BE2C (cell line): Measurements from ENCODE around the gene GNAQ.

Source experiments
- DNase-seq: peaks from one replicate; pipeline ENCODE4 v3.0.0-alpha.2; 2020
- H3K27me3 ChIP-seq: fragments of 250-450 bp; sonication (Bioruptor Pico); 2 replicates; pipeline ENCODE4 v1.5.1; 2020; ENCODE audit warnings: mild to moderate bottlenecking
- H3K36me3 ChIP-seq: fragments of 250-450 bp; sonication (Bioruptor Pico); 2 replicates; pipeline ENCODE4 v1.5.1; 2020; ENCODE audit warnings: mild to moderate bottlenecking
- H3K4me1 ChIP-seq: fragments of 250-450 bp; sonication (Bioruptor Pico); 2 replicates; pipeline ENCODE4 v1.5.1; 2020
- H3K4me3 ChIP-seq: 2 replicates; pipeline ENCODE4 v1.5.1; 2011; ENCODE audit warnings: low read depth, low read length
- H3K9me3 ChIP-seq: fragments of 250-450 bp; sonication (Bioruptor Pico); 2 replicates; pipeline ENCODE4 v1.5.1; 2020
- TF ChIP-seq, protein P1 (sequence below): IDR thresholded peaks from 2 replicates; pipeline ENCODE4 v1.5.1; 2012; ENCODE audit warnings: mild to moderate bottlenecking, low read depth, low read length

GNAQ gene

DNA sequence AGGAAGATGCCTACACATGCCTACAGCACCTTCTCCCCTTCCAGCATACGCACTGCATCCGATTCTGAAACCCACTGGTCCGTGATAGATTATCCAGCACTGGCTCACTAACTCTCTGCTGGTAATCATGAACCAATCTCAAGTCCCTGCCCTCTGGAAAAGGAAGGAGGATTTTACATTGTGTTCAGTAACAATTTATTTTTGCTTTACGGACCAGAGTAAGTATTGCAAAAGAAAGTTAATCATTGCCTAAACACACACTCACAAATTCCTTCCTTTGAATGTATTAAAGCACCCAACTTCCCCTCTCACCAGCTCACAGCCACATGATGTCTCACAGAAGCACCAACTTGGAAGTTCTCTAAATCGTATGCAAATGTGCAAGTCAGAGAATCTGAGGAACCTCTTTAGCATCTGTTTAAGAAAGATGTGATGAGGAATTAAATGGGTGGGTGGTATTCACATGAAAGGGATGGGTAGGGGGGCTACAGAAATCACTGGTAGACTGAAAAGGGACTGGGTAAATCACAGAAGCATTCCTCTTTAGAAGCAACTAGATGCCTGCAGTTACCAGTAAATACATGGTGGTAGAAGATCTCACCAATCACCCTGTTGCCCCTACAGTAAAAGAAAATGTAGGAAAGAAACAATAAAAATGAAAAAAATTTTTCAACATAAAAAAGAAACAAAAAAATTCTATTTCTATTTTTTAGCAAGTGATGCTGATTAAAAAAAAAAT, 8.4 kb downstream of the GNAQ start:
- Histone ChIP-seq H3K27me3 (no peaks in the 10 kb centered on the region), H3K36me3 (no peaks in the 10 kb centered on the region), H3K9me3 (no peaks in the 10 kb centered on the region), H3K4me1 (peaks cover 14% of the 10 kb centered on the region), H3K4me3 (no peak overlapping the region)
- DNase-seq, result no peak
- TF ChIP-seq, protein P1, sequence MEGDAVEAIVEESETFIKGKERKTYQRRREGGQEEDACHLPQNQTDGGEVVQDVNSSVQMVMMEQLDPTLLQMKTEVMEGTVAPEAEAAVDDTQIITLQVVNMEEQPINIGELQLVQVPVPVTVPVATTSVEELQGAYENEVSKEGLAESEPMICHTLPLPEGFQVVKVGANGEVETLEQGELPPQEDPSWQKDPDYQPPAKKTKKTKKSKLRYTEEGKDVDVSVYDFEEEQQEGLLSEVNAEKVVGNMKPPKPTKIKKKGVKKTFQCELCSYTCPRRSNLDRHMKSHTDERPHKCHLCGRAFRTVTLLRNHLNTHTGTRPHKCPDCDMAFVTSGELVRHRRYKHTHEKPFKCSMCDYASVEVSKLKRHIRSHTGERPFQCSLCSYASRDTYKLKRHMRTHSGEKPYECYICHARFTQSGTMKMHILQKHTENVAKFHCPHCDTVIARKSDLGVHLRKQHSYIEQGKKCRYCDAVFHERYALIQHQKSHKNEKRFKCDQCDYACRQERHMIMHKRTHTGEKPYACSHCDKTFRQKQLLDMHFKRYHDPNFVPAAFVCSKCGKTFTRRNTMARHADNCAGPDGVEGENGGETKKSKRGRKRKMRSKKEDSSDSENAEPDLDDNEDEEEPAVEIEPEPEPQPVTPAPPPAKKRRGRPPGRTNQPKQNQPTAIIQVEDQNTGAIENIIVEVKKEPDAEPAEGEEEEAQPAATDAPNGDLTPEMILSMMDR, result no peak

DNA sequence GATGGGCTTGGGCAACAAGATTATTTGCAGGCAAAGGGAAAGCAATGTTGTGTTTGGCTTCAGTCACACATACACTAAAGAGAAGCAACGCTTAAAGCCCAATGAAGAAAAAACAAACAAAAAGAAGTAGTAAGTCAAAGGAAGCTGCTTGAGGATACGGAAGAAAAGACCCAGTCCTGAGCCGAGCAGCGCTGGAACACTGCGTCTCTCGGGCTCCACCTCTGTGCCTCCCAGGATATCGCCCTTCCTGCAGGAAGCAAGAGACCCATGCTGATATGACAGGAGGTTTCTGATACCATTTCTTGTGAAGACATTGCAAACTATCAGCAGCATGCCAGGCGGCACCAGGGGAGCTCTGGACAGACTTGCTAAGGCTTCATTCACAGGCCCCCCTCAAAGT, 9.9 kb downstream of the GNAQ start:
- no peak for DNase-seq
- TF ChIP-seq, protein P1, result no peak
- Histone ChIP-seq H3K4me3 (no peak overlapping the region), H3K36me3 (no peaks in the 10 kb centered on the region), H3K27me3 (no peaks in the 10 kb centered on the region), H3K9me3 (no peaks in the 10 kb centered on the region), H3K4me1 (peaks cover 14% of the 10 kb centered on the region; the same call in 1 of the 2 replicates)

GRCh38 chr9:78017190-78017693, 14.4 kb downstream of the GNAQ start:
- no peak for DNase-seq
- peaks cover 2% of the 10 kb centered on the region; the same call in 1 of the 2 replicates for H3K4me1 ChIP-seq
- no peaks in the 10 kb centered on the region; the same call in 1 of the 2 replicates for H3K36me3 ChIP-seq
- H3K27me3 ChIP-seq, result no peaks in the 10 kb centered on the region
- no peak overlapping the region for H3K4me3 ChIP-seq
- H3K9me3 ChIP-seq, result no peaks in the 10 kb centered on the region
- TF ChIP-seq, protein P1, result no peak

- TF ChIP-seq, protein P1, result no peak
- Histone ChIP-seq H3K36me3 (no peaks in the 10 kb centered on the region; the same call in 1 of the 2 replicates), H3K4me1 (peaks cover 2% of the 10 kb centered on the region; the same call in 1 of the 2 replicates), H3K27me3 (no peaks in the 10 kb centered on the region), H3K9me3 (no peaks in the 10 kb centered on the region), H3K4me3 (no peak overlapping the region)
- no peak for DNase-seq
Observed at GRCh38 chr9:78015241-78015640, 16.4 kb downstream of the GNAQ start.

DNA sequence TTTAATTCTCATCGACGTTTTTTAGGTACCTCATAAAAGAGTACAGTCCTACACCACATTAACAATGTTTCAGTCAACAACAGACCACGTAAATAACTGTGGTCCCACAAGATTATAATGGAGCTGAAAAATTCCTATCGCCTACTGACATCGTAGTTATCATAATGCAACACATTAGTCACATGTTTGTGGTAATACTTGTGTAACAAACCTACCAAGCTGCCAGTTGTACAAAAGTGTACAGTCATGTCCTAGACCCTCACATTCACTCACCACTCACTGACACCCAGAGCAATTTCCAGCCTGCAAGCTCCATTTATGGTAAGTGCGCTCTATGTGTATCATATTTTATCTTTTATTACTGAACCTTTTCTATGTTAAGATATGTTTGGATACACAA, 16.8 kb downstream of the GNAQ start:
- no peaks in the 10 kb centered on the region for H3K27me3 ChIP-seq
- no peak overlapping the region for H3K4me3 ChIP-seq
- no peaks in the 10 kb centered on the region for H3K9me3 ChIP-seq
- peaks cover 4% of the 10 kb centered on the region for H3K4me1 ChIP-seq
- no peak for DNase-seq
- TF ChIP-seq, protein P1, result no peak
- no peaks in the 10 kb centered on the region; the same call in 1 of the 2 replicates for H3K36me3 ChIP-seq

GRCh38 chr9:78013934-78014333, 17.7 kb downstream of the GNAQ start:
- DNase-seq, result no peak
- no peaks in the 10 kb centered on the region for H3K9me3 ChIP-seq
- H3K36me3 ChIP-seq, result no peaks in the 10 kb centered on the region; the same call in 1 of the 2 replicates
- H3K4me1 ChIP-seq, result peaks cover 4% of the 10 kb centered on the region
- H3K4me3 ChIP-seq, result no peak overlapping the region
- TF ChIP-seq, protein P1, result no peak
- no peaks in the 10 kb centered on the region for H3K27me3 ChIP-seq
